H1 (cell line): Measurements from ENCODE around the gene ASMT. TPM values are rescaled to one million over a fixed set of nuclear protein-coding genes. Genes with fewer than 3 reads are reported as not detected.

Source experiments
- CTCF ChIA-PET: fragments of 300-600 bp; sonication (Branson Sonifier 250); formaldehyde crosslinking; loops from one replicate; lab custom pipeline; 2021; ENCODE audit not compliant: partially characterized antibody; lab: Charles Lee
- POLR2A ChIA-PET: fragments of 300-600 bp; sonication (Branson Sonifier 250); formaldehyde crosslinking; loops from one replicate; lab custom pipeline; 2021; ENCODE audit warnings: inconsistent platforms; ENCODE audit not compliant: partially characterized antibody; lab: Charles Lee
- DNase-seq, 2 experiments: peaks; one replicate each; pipeline versions ENCODE4 v3.0.0 to v3.0.0-alpha.2; 2010 to 2022; ENCODE audit warnings: low spot score in 2 of 2, low read depth in 1 of 2, mixed read lengths in 1 of 2
- FAIRE-seq: peaks from 2 replicates; lab custom pipeline; 2011; peaks lifted over from hg19 to GRCh38; lab: Jason Lieb, UNC
- H2AFZ ChIP-seq: 2 replicates; pipeline ENCODE4 v1.8.1; 2012; ENCODE audit warnings: low read length, inconsistent platforms
- H2AK5ac ChIP-seq: 2 replicates; pipeline ENCODE4 v1.6.1; 2013; ENCODE audit warnings: low read depth, low read length
- H2BK120ac ChIP-seq: replicated peaks from 2 replicates; pipeline ENCODE3; 2013; ENCODE audit warnings: low read depth, low read length, inconsistent platforms
- H2BK12ac ChIP-seq: 2 replicates; pipeline ENCODE4 v1.6.1; 2013; ENCODE audit warnings: low read depth, low read length
- H2BK15ac ChIP-seq: 2 replicates; pipeline ENCODE4 v1.6.1; 2013; ENCODE audit warnings: low read length
- H2BK20ac ChIP-seq: 2 replicates; pipeline ENCODE4 v1.6.1; 2013; ENCODE audit warnings: low read length
- H2BK5ac ChIP-seq: 2 replicates; pipeline ENCODE4 v1.6.1; 2013; ENCODE audit warnings: low read depth, low read length
- H3K14ac ChIP-seq: 2 replicates; pipeline ENCODE4 v1.6.1; 2013; ENCODE audit warnings: inconsistent platforms; ENCODE audit not compliant: insufficient read length
- H3K18ac ChIP-seq: 2 replicates; pipeline ENCODE4 v1.6.1; 2013; ENCODE audit warnings: low read length; ENCODE audit errors: extremely low read depth
- H3K23ac ChIP-seq: 2 replicates; pipeline ENCODE4 v1.6.1; 2013; ENCODE audit warnings: inconsistent platforms; ENCODE audit not compliant: insufficient read length
- H3K23me2 ChIP-seq: 2 replicates; pipeline ENCODE4 v1.6.1; 2013; ENCODE audit warnings: low read depth, low read length
- H3K27ac ChIP-seq: 2 replicates; pipeline ENCODE4 v1.6.1; 2011; ENCODE audit warnings: low read depth, low read length, inconsistent platforms
- H3K27me3 ChIP-seq, 4 experiments: replicated peaks in 1 of 4; 1 replicate in 1 of 4; 2 replicates in 3 of 4; pipeline versions ENCODE4 v1.6.1 to v1.8.1; 2011 to 2013; ENCODE audit warnings: low read length in 3 of 4, mild to moderate bottlenecking in 3 of 4, inconsistent platforms in 2 of 4, mixed read lengths in 2 of 4, moderate library complexity in 1 of 4; ENCODE audit not compliant: control insufficient read depth in 3 of 4, insufficient read depth in 3 of 4; ENCODE audit errors: extremely low read depth in 1 of 4
- H3K36me3 ChIP-seq, 4 experiments: 2 replicates each; pipeline versions ENCODE4 v1.6.1 to v1.8.1; 2011 to 2013; ENCODE audit warnings: mild to moderate bottlenecking in 4 of 4, low read length in 3 of 4, moderate library complexity in 2 of 4, control low read depth in 1 of 4, inconsistent platforms in 1 of 4; ENCODE audit not compliant: insufficient read depth in 4 of 4, control insufficient read depth in 2 of 4
- H3K4ac ChIP-seq: replicated peaks from 2 replicates; pipeline ENCODE3; 2013; ENCODE audit warnings: low read length, low read depth, mixed read lengths, inconsistent platforms; ENCODE audit not compliant: insufficient read length
- H3K4me1 ChIP-seq, 4 experiments: replicated peaks in 1 of 4; 1 replicate in 1 of 4; 2 replicates in 3 of 4; pipeline versions ENCODE4 v1.6.1 to v1.8.1; 2011 to 2013; ENCODE audit warnings: low read length in 3 of 4, inconsistent platforms in 2 of 4, mixed read lengths in 1 of 4; ENCODE audit not compliant: insufficient read depth in 4 of 4, control insufficient read depth in 3 of 4
- H3K4me2 ChIP-seq, 2 experiments: 2 replicates each; pipeline versions ENCODE4 v1.6.1 to v1.8.1; 2011 to 2013; ENCODE audit warnings: low read depth in 2 of 2, low read length in 2 of 2, control low read depth in 1 of 2, inconsistent platforms in 1 of 2, mild to moderate bottlenecking in 1 of 2; ENCODE audit not compliant: insufficient read depth in 1 of 2
- H3K4me3 ChIP-seq, 4 experiments: fragments of 200-600, 300-600 bp in 1 of 4; sonication (generic), shearing (Covaris generic), sonication (Bioruptor Twin) in 1 of 4; 2 replicates each; pipeline versions ENCODE4 v1.5.1 to v1.8.1; 2011 to 2016; ENCODE audit warnings: low read length in 4 of 4, low read depth in 3 of 4, control low read depth in 2 of 4, inconsistent platforms in 2 of 4, mild to moderate bottlenecking in 2 of 4, mixed read lengths in 1 of 4, moderate library complexity in 1 of 4; ENCODE audit not compliant: insufficient read depth in 2 of 4; ENCODE audit errors: extremely low read depth in 1 of 4
- H3K56ac ChIP-seq: replicated peaks from 2 replicates; pipeline ENCODE3; 2013; ENCODE audit warnings: low read depth, mild to moderate bottlenecking, mixed read lengths, low read length, inconsistent platforms; ENCODE audit not compliant: insufficient read length
- H3K79me1 ChIP-seq: 2 replicates; pipeline ENCODE4 v1.6.1; 2013; ENCODE audit warnings: low read depth, low read length, control low read depth
- H3K79me2 ChIP-seq, 2 experiments: 2 replicates each; pipeline versions ENCODE4 v1.6.1 to v1.8.1; 2012 to 2013; ENCODE audit warnings: low read length in 2 of 2, mild to moderate bottlenecking in 2 of 2, inconsistent platforms in 1 of 2; ENCODE audit not compliant: insufficient read depth in 2 of 2, control insufficient read depth in 1 of 2
- H3K9ac ChIP-seq, 4 experiments: replicated peaks in 1 of 4; 1 replicate in 1 of 4; 2 replicates in 3 of 4; pipeline versions ENCODE4 v1.6.1 to v1.8.1; 2011 to 2013; ENCODE audit warnings: low read depth in 3 of 4, low read length in 3 of 4, control low read depth in 2 of 4, mild to moderate bottlenecking in 2 of 4, moderate library complexity in 2 of 4, inconsistent platforms in 1 of 4; ENCODE audit errors: extremely low read depth in 1 of 4
- H3K9me3 ChIP-seq, 2 experiments: 2 replicates each; pipeline versions ENCODE4 v1.6.1 to v1.8.1; 2012 to 2013; ENCODE audit warnings: mild to moderate bottlenecking in 2 of 2, moderate library complexity in 2 of 2, control low read depth in 1 of 2, inconsistent platforms in 1 of 2, low read depth in 1 of 2, low read length in 1 of 2, mixed read lengths in 1 of 2; ENCODE audit not compliant: insufficient read depth in 2 of 2
- H4K20me1 ChIP-seq, 2 experiments: replicated peaks in 1 of 2; 2 replicates each; pipeline versions ENCODE3 to v1.8.1; 2011 to 2013; ENCODE audit warnings: inconsistent platforms in 2 of 2, low read length in 2 of 2, mild to moderate bottlenecking in 1 of 2; ENCODE audit not compliant: insufficient read depth in 2 of 2, control insufficient read depth in 1 of 2
- H4K5ac ChIP-seq: 2 replicates; pipeline ENCODE4 v1.6.1; 2013; ENCODE audit warnings: low read length, low read depth, mixed read lengths, inconsistent platforms; ENCODE audit not compliant: insufficient read length
- H4K8ac ChIP-seq: 2 replicates; pipeline ENCODE4 v1.8.0; 2013; ENCODE audit warnings: mild to moderate bottlenecking, moderate library complexity, low read length, inconsistent platforms; ENCODE audit not compliant: insufficient read depth; ENCODE audit errors: extremely low read depth
- H4K91ac ChIP-seq: replicated peaks from 2 replicates; pipeline ENCODE3; 2013; ENCODE audit warnings: low read length, mixed read lengths, inconsistent platforms; ENCODE audit not compliant: insufficient read length
- ATF3 ChIP-seq: IDR thresholded peaks from 2 replicates; pipeline ENCODE4 v1.6.1; 2011; ENCODE audit warnings: low read depth, mild to moderate bottlenecking, low read length; ENCODE audit not compliant: insufficient read depth
- CEBPB ChIP-seq: IDR thresholded peaks from 2 replicates; pipeline ENCODE4 v1.6.1; 2012; ENCODE audit warnings: low read depth, low read length
- HDAC2 ChIP-seq, 2 experiments: fragments of 300-600 bp in 1 of 2; sonication (generic) in 1 of 2; IDR thresholded peaks; 2 replicates each; pipeline ENCODE4 v1.6.1; 2011 to 2012; ENCODE audit warnings: low read depth in 2 of 2, low read length in 2 of 2, mild to moderate bottlenecking in 2 of 2, moderate library complexity in 2 of 2, borderline replicate concordance in 1 of 2, inconsistent platforms in 1 of 2
- JUN ChIP-seq: IDR thresholded peaks from 2 replicates; pipeline ENCODE4 v1.6.1; 2011; ENCODE audit warnings: low read depth, mild to moderate bottlenecking, improper control_type of control experiment, low read length
- JUND ChIP-seq: IDR thresholded peaks from 2 replicates; pipeline ENCODE4 v1.6.1; 2011; ENCODE audit warnings: mild to moderate bottlenecking, improper control_type of control experiment, low read length
- POLR2A ChIP-seq, 2 experiments: IDR thresholded peaks; 1 replicate in 1 of 2; 2 replicates in 1 of 2; pipeline ENCODE4 v1.6.1; 2011; ENCODE audit warnings: low read depth in 2 of 2, low read length in 2 of 2, mild to moderate bottlenecking in 2 of 2; ENCODE audit errors: control extremely low read depth in 1 of 2
- RFX5 ChIP-seq: IDR thresholded peaks from 2 replicates; pipeline ENCODE4 v1.6.1; 2011; ENCODE audit warnings: low read depth, low read length, improper control_type of control experiment, borderline replicate concordance
- SAP30 ChIP-seq: fragments of 300-600 bp; sonication (generic); IDR thresholded peaks from 2 replicates; pipeline ENCODE4 v1.7.1; 2012; ENCODE audit warnings: low read length, moderate library complexity, mild to moderate bottlenecking, inconsistent platforms; ENCODE audit not compliant: insufficient read depth, insufficient replicate concordance
- SIRT6 ChIP-seq: IDR thresholded peaks from one replicate; pipeline ENCODE4 v1.7.1; 2012; ENCODE audit warnings: low read length, inconsistent platforms
- SP2 ChIP-seq: IDR thresholded peaks from 2 replicates; pipeline ENCODE4 v1.6.1; 2012; ENCODE audit warnings: mild to moderate bottlenecking, low read length, inconsistent platforms
- TCF12 ChIP-seq: IDR thresholded peaks from 2 replicates; pipeline ENCODE4 v1.6.1; 2011; ENCODE audit warnings: low read depth, mild to moderate bottlenecking, low read length
- WGBS, 2 experiments: shearing (Covaris generic) in 1 of 2; methylation state at CpG; one replicate each; pipeline versions ENCODE4 v1.1.6 to v1.1.7; 2013 to 2015; ENCODE audit warnings: low lambda C conversion rate in 2 of 2, mixed read lengths in 2 of 2, inconsistent platforms in 1 of 2, low coverage in 1 of 2, missing lambda C conversion rate in 1 of 2; ENCODE audit not compliant: insufficient replicate concordance in 2 of 2, insufficient coverage in 1 of 2, insufficient read length in 1 of 2; ENCODE audit errors: extremely low coverage in 1 of 2, missing lambda C conversion rate in 1 of 2; 5-methylcytosine and 5-hydroxymethylcytosine counted together
- polyA plus RNA-seq, 7 experiments: library from polyadenylated mRNA; depleted of rRNA in 3 of 7; stranded (reverse) in 5 of 7; unstranded in 2 of 7; fragments of >200 nt in 5 of 7; fragments of 200-250 nt in 2 of 7; gene quantifications; 1 replicate in 5 of 7; 2 replicates in 1 of 7; 4 replicates in 1 of 7; pipeline versions ENCODE4 v1.2.1 to v1.2.3, GENCODE V29; 2011 to 2013; ENCODE audit warnings: missing spikeins in 2 of 7, mixed read lengths in 2 of 7
- total RNA-seq: library from RNA; stranded (reverse); fragmentation: NEBNext Ultra II Directional; extraction: Animal tissue kit (Norgen Biotek cat#: 25700); gene quantifications from 2 replicates; pipeline ENCODE4 v1.2.1, GENCODE V29; 2021

Gene ASMT
- total and polyA plus RNA-seq, 2 of the 8 experiments (the other 6 are each of a cell fraction or from before 2014, with no cell fraction given) = 1.5 to 3.1 TPM

GRCh38 chrX:1623691-1624090, 8.8 kb downstream of the ASMT start:
- no peak overlapping the region for H2BK12ac ChIP-seq
- no peak overlapping the region for H2BK20ac ChIP-seq
- no peaks in the 10 kb centered on the region for H3K27me3 ChIP-seq
- H3K23ac ChIP-seq = no peak overlapping the region
- no peaks in the 10 kb centered on the region for H3K79me2 ChIP-seq
- no peak overlapping the region for H3K27ac ChIP-seq
- FAIRE-seq (no peak), DNase-seq (no peak)
- H2BK15ac ChIP-seq = no peak overlapping the region
- POLR2A ChIA-PET = no interaction called here
- H3K23me2 ChIP-seq = no peaks in the 10 kb centered on the region
- no peak overlapping the region for H2AFZ ChIP-seq
- H3K9me3 ChIP-seq = no peaks in the 10 kb centered on the region
- H2BK120ac ChIP-seq = no peak overlapping the region
- no peaks in the 10 kb centered on the region for H4K20me1 ChIP-seq
- TF ChIP-seq SAP30 = no peak
- no peak for TF ChIP-seq CEBPB
- TF ChIP-seq HDAC2 (IDR thresholded peaks at IDR 0.05; ENCODE audit: borderline replicate concordance in 1 of 2, low read depth in 2 of 2, low read length in 2 of 2) = no peak
- TF ChIP-seq POLR2A (IDR thresholded peaks at IDR 0.05; ENCODE audit: control extremely low read depth in 1 of 2, low read depth in 2 of 2, low read length in 2 of 2) = no peak
- no peak for TF ChIP-seq JUN
- TF ChIP-seq SIRT6 = no peak
- TF ChIP-seq SP2 = no peak
- no peak for TF ChIP-seq JUND
- TF ChIP-seq ATF3 = no peak
- TF ChIP-seq RFX5 = no peak
- TF ChIP-seq TCF12 = no peak
- H3K4me2 ChIP-seq = no peak overlapping the region
- no peak overlapping the region for H3K4ac ChIP-seq
- H2AK5ac ChIP-seq = no peak overlapping the region
- WGBS, 2 experiments = 89% methylated on average over 21 of the region's 21 CpGs; no CpG with 5 or more reads in 1 of the 2 experiments
- CTCF ChIA-PET = no interaction called here
- H2BK5ac ChIP-seq = no peak overlapping the region
- no peak overlapping the region for H3K4me3 ChIP-seq
- no peak overlapping the region for H3K14ac ChIP-seq
- H3K4me1 ChIP-seq = no peaks in the 10 kb centered on the region
- H4K91ac ChIP-seq = no peak overlapping the region
- H4K5ac ChIP-seq = no peak overlapping the region
- no peak overlapping the region for H3K9ac ChIP-seq
- H4K8ac ChIP-seq = no peak overlapping the region
- no peaks in the 10 kb centered on the region; a peak in 1 of 8 replicates for H3K36me3 ChIP-seq
- H3K18ac ChIP-seq = no peak overlapping the region
- no peak overlapping the region for H3K56ac ChIP-seq
- no peaks in the 10 kb centered on the region for H3K79me1 ChIP-seq
